HG02884 (cell line): ENCODE measurements around the gene FNIP2.
"Not testable (repeated sequence)": the region's sequence is repeated elsewhere in the genome, so short reads cannot be mapped to it uniquely, and the experiment has no call there.

Experiments used
- ATAC-seq: cut with Tn5 transposase; IDR thresholded peaks from one replicate; pipeline ENCODE4 v1.9.1; 2021; ENCODE audit warnings: mild to moderate bottlenecking, moderate library complexity; ENCODE audit not compliant: unreplicated experiment

Gene FNIP2

GRCh38 chr4:158903472-158904043, 134.7 kb downstream of the FNIP2 start:
- ATAC-seq = no peak

- no peak for ATAC-seq
Measured at GRCh38 chr4:158904815-158905214, 136.0 kb downstream of the FNIP2 start.

- peak; percentile 86 for ATAC-seq
Measured at GRCh38 chr4:158906073-158906472, 137.2 kb downstream of the FNIP2 start.

GRCh38 chr4:158912390-158912789, 143.6 kb downstream of the FNIP2 start:
- no peak for ATAC-seq

GRCh38 chr4:158912806-158913205, 144.0 kb downstream of the FNIP2 start:
- no peak for ATAC-seq

- no peak for ATAC-seq
Measured at GRCh38 chr4:158913766-158914165, 144.9 kb downstream of the FNIP2 start.

GRCh38 chr4:158914218-158914617, 145.4 kb downstream of the FNIP2 start:
- no peak for ATAC-seq

- ATAC-seq = no peak
Measured at GRCh38 chr4:158915683-158916241, 146.9 kb downstream of the FNIP2 start.

- not testable (repeated sequence) for ATAC-seq
Measured at GRCh38 chr4:158920452-158920996, 151.7 kb downstream of the FNIP2 start.

- ATAC-seq = not testable (repeated sequence)
Measured at GRCh38 chr4:158927774-158928173, 158.9 kb downstream of the FNIP2 start.

- ATAC-seq = no peak
Measured at GRCh38 chr4:158929939-158930638, 161.3 kb downstream of the FNIP2 start.

- no peak for ATAC-seq
Measured at GRCh38 chr4:158930639-158930972, 161.8 kb downstream of the FNIP2 start.

- no peak for ATAC-seq
Measured at GRCh38 chr4:158933236-158933635, 164.4 kb downstream of the FNIP2 start.

GRCh38 chr4:158934996-158935669, 166.3 kb downstream of the FNIP2 start:
- no peak for ATAC-seq

- ATAC-seq = no peak
Measured at GRCh38 chr4:158936238-158936637, 167.4 kb downstream of the FNIP2 start.

- ATAC-seq = no peak
Measured at GRCh38 chr4:158938220-158939044, 169.6 kb downstream of the FNIP2 start.

GRCh38 chr4:158940271-158940670, 171.4 kb downstream of the FNIP2 start:
- no peak for ATAC-seq

- ATAC-seq = no peak
Measured at GRCh38 chr4:158941321-158941720, 172.5 kb downstream of the FNIP2 start.

- ATAC-seq = no peak
Measured at GRCh38 chr4:158941895-158942294, 173.1 kb downstream of the FNIP2 start.

GRCh38 chr4:158945529-158946108, 176.8 kb downstream of the FNIP2 start:
- no peak for ATAC-seq
